H54 (cell line): ENCODE data around the gene TMEM158.

Experiments used
- DNase-seq: peaks from one replicate; pipeline ENCODE4 v3.0.0; 2011; ENCODE audit warnings: low spot score, mixed read lengths; ENCODE audit not compliant: insufficient read length
- FAIRE-seq: peaks from 3 replicates; lab custom pipeline; 2011; peaks lifted over from hg19 to GRCh38; lab: Jason Lieb, UNC
- POLR2A ChIP-seq: IDR thresholded peaks from 2 replicates; pipeline ENCODE4 v1.6.1; 2011; ENCODE audit warnings: low read depth, mild to moderate bottlenecking, low read length

TMEM158 gene

GRCh38 chr3:45182915-45183871 lies 42.9 kb downstream of the TMEM158 start:
- TF ChIP-seq POLR2A: no peak
- peak; percentile 78 for FAIRE-seq
- DNase-seq: peak; percentile 57

- TF ChIP-seq POLR2A: no peak
- DNase-seq: no peak
- FAIRE-seq: no peak
Observed at GRCh38 chr3:45181496-45181895, 44.6 kb downstream of the TMEM158 start.

GRCh38 chr3:45180899-45181298 lies 45.2 kb downstream of the TMEM158 start:
- no peak for FAIRE-seq
- no peak for DNase-seq
- no peak for TF ChIP-seq POLR2A

GRCh38 chr3:45180051-45180450 lies 46.0 kb downstream of the TMEM158 start:
- no peak for TF ChIP-seq POLR2A
- DNase-seq (peak; percentile 62), FAIRE-seq (peak; percentile 38)

- FAIRE-seq: no peak
- no peak for DNase-seq
- no peak for TF ChIP-seq POLR2A
Observed at GRCh38 chr3:45179163-45179562, 46.9 kb downstream of the TMEM158 start.

GRCh38 chr3:45178183-45179023 lies 47.7 kb downstream of the TMEM158 start:
- TF ChIP-seq POLR2A: no peak
- FAIRE-seq (peak; percentile 86), DNase-seq (peak; percentile 76)

GRCh38 chr3:45176912-45177311 lies 49.2 kb downstream of the TMEM158 start:
- no peak for FAIRE-seq
- no peak for DNase-seq
- no peak for TF ChIP-seq POLR2A
